NCI-H1092 (cell line): ENCODE data around the gene BPIFB1.

Experiments used
- DNase-seq: peaks from one replicate; lab custom pipeline; 2025; lab: John Stamatoyannopoulos, UW

BPIFB1 gene

DNA sequence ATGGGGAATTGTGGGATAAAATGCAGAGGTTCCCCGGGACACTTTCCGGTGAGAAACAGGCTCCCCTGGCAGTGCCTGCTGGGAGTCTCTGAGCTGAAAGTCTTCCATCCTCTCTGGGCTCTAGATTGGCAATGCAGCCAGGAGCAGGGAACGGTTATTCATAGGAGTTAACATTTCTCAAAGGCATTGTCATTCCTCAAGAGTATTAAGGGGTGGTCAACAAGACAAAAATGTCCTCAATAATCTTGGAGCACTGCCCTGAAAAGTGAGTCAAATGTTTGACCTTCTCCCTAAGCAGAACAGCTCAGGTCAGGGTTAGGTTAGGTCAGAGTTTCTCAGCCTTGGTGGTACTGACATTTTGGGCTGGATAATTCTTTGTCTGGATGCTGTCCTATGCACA, 13.2 kb downstream of the BPIFB1 start:
- DNase-seq = no peak

DNA sequence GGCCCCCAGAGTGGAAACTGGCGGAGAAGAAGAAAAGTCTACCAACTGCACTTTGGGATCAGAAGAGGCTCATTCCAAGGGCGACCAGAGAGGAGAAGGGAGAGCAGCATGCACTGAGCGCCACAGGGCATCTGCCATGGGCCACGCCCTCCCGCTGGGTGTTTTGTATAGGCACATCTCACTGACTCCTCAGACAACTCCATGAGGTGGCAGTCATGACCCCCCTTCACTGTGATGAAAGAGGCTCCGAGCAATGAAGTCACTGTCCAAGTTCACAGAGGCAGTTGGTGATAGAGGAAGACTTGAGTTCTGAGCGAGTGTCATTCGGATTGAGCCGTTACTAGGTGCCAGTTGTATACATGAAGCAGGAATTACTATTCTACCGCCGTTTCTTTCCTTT, 15.4 kb downstream of the BPIFB1 start:
- no peak for DNase-seq

DNA sequence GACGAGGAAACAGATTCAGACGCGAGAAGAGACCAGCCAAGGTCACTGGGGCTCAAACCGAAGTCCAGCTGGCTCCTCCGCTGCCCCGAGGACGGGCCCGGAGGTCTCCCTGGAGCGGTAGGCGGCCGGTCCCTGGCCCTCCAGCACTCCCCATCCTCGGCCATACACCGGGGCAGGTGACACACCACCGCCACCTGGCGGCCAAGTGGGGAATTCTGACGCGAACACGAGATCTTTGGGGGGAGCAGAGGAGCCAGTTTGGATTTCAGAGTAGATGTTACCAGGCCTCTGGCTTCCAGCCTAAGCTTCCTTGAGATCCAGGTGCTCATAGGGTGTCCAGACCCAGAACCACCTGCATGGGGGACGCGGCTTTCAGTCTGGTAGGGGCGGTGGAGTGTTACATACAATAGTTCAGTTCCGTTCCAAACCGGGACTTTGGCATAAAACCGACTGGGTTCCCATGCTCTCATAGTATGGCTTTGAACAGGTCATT, 16.1 kb downstream of the BPIFB1 start:
- DNase-seq = peak; percentile 40

DNA sequence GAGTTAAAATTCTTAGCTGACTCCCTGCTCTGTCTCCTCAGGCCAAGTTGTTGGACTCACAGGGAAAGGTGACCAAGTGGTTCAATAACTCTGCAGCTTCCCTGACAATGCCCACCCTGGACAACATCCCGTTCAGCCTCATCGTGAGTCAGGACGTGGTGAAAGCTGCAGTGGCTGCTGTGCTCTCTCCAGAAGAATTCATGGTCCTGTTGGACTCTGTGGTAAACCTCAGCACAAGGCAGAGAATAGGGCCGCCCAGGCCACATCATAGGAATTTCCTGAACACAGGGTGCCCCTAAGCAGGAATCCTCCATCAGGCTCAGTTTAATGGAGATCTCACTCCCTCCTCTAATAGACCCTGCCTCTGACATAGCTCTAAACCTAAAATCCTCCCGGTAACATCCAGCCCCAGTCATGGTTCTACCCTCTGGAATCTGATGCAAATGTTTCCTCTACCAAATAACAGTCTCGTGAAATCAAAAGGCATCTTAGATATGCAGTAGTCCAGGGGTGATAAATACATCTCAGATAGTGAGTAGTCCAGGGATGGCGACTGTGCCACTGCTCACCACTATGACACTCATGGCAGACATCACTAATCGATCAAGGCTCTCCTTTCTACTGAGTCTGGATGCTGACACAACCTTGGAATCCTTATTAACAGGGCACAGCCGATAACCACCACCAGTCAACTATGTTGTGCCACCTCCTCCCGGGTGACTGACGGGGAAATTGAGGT, 18.3 kb downstream of the BPIFB1 start:
- no peak for DNase-seq

DNA sequence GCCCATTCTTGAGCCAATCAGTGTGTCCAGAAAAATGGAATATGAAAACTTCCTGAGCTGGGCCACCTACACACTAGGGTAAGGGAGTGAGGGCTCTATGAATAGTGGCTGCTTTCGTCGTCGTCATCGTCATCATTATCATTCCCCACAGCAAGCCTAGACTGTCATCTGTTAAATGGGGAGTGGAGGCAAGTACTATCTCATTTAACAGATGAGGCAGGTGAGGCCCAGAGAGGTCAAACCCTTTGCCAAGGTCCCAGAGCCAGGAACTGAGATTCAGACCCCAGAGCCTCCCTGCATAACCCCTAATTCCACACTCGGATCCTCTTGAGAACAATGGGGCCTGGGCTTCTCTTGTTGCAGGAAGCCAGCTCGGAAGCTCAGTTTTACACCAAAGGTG, 20.6 kb downstream of the BPIFB1 start:
- DNase-seq = no peak

DNA sequence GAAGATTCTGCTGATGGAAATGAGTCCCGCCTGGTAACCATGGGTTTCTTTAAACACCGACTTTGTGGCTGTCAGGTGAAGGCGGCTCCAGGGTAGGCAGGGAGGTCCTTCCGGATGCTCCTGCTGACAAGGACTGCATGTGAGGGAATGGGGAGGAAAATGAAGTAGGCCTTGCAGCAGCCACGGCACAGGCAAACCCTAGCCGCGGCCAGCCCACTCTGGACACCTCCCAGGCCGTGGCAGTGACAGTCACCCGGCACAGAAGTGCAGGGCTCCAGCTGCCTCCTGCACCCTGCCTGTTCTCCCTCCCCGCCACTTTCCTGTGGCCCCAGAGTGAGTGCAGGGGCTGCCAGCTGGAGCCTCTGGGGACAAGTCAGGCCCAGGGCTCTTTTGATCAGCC, 21.0 kb downstream of the BPIFB1 start:
- DNase-seq = no peak

DNA sequence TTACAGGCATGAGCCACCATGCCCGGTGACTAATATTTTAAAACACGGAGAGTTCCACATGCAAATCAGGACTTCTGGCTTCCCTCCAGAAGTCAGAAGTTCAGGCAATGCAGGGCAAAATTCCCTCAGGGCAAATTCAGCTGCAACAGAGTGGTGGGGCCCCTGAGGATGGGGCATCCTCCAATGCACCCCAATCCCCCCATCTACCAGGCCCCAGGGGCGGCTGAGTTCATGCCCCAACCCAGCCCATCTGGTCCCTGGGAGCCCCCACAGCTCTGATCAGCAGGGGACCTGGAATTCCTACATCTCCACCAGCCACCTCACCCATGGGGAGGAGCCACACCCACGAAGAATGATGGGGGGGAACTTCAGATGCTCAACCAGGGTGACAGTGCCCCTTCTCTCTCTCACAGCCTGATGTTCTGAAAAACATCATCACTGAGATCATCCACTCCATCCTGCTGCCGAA, 22.6 kb downstream of the BPIFB1 start:
- no peak for DNase-seq

DNA sequence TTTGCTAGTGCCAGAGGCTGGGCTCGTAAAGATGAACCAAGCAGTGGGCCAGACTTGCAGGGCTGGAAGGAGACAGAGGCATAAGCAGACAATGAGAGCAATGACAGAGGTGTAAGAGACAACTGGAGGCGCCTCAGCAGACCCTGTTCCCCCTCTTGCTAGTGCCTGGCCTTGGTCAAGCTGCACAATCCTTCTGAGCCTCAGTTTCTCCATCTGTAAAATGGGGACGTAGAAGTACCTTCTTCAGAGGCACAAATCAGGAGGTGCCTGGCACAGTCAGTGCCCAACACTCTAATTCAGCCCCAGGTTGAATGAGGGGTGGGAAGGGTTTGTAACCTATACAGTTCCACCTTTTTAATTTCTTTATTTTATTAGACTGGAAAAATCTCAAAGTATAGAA, 23.2 kb downstream of the BPIFB1 start:
- no peak for DNase-seq

DNA sequence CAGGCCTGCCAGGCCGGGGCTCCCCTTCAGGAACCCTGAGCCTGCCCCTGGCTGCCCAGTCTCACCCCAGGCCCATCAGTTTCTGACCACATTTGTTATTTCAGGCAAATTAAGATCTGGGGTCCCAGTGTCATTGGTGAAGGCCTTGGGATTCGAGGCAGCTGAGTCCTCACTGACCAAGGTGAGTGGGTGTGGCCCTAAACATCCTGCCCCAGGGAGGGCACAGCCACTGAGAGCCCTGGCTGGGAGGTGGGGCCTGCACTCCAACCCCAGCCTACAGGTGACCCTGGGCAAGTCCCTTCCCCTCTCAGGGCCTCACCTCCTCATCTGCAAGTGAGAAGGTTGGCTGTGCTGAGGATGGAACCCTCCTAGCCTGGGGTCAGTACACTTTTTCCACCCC, 23.8 kb downstream of the BPIFB1 start:
- DNase-seq = no peak

DNA sequence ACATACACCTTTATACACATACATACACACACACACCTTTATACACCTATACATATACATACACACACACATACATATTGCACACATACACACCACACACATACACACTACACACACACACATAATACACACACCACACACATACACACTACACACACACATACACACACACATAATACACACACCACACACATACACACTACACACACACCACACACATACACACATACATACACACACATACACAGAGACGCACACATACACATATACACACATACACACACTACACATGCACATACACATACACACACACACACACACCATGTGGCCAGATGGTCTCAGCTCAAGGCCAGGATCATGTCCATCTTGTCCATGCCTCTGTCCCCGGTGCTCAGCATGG, 25.7 kb downstream of the BPIFB1 start:
- no peak for DNase-seq

DNA sequence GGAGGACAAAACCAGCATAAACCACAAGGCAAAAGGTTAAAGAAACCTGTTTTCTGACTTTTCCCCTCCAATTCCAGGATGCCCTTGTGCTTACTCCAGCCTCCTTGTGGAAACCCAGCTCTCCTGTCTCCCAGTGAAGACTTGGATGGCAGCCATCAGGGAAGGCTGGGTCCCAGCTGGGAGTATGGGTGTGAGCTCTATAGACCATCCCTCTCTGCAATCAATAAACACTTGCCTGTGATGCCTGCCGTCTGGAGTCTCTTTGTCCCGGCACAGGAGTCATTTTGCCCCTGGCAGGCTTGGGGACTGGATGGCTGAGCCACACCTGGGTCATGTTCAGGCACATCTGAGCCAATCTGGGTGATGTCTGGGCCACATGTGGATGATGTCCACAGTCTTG, 26.6 kb downstream of the BPIFB1 start:
- no peak for DNase-seq

DNA sequence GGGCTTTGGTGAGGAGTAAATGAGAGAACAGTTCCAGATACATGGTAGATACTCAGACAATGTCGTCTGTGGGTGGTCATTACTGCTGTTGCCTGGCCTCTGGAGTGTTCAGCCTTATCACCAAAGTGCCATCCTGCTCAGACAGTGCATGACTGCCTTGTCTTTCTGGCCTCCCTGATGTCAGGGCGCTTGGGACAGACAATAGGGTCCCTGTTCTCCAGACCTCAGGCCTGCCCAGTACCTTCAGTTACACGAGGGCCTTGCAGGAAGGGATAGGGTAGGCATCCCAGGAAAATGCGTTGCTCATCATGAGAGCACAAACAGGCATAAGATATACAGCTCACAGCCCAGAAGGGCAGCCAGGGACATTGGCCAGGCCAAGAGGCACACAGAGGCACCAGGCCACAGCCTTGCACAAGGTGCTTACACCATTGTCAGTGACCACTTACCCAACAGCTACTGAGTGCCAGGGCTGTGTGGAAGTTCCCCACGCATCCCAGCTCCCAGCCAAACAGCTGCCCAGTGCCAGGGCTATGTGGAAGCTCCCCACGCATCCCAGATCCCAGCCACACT, 27.4 kb downstream of the BPIFB1 start:
- no peak for DNase-seq

DNA sequence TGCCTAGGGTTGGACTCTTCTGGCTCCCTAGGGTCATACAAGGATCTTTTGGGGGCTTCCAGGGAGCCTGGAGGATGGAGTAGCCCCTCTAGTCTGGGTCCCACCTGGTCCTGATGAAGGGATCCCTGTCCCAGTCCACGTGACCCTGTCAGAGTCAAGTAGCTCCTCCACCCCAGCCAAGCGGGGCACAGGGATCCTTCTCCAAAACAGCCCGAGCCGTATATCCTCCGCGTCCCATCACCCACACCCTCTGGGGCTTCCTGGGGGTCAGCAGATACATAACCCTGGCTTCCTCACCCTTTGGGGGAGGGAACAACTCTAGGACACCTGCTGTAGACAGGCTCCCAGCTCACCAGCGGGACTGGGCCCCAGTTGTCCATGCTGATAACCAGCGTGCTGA, 28.0 kb downstream of the BPIFB1 start:
- no peak for DNase-seq

DNA sequence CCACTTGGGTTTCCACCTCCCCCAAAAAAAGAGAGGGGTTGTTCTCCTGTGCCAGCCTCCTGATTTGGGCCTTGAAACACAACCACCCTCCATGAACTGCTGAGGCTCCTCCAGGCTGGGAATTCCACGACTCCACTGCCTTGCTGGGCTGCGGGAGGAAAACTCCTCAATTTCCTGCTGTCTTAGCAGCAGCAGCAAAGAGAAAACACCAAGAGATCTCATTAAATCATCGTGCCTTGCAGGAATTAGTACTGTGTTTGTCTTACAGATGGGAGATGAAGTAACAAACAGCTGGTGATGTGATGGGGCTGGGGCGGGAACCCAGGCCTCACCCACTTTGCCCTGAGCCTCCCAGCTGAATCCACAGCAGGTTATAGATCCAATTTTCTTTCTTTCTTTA, 29.0 kb downstream of the BPIFB1 start:
- DNase-seq = no peak

DNA sequence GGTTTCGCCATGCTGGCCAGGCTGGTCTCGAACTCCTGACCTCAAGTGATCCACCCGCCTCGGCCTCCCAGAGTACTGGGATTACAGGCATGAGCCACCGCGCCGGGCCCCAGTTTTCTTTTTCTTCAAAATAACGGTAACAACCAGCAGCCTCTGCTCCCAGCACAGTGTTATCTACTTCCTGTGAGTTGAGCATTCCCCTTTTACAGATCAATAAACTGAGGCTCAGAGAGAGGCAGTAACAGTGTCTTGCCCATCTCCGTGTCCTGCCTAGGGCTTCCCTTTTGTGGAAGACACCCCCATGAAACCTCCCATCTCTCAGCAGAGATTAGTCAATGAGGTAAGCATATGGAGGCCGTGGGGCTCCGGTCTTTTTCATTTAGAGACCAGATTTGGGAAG, 29.6 kb downstream of the BPIFB1 start:
- DNase-seq = no peak

DNA sequence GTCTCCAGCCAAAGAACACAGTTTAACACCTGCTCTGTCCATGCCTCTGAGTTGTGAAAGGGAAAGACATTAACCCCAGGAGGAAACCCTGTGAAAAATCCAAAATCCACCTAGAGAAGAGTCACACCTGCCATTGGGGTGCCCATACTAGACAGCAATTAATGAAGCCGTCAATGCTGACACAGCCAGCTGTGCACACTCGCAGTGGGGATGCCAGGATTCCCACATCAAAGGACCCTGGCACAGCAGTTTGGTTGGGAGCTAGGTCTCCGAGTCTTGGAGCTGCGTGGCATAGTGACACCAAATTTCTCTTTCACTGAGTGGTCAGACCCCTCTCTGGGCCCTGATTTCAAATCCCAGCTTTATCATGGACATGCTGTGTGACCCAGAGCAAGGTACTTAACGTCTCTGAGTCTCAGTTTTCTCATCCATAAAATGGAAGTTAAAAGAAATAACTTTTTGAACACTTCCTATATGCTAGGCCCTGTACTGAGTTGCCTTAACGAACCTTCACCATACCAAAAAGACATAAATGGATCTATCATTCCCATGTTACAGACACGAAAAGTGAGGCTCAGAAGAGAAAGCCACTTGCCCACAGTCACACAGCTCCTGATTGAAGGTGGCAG, 30.8 kb downstream of the BPIFB1 start:
- DNase-seq = no peak

DNA sequence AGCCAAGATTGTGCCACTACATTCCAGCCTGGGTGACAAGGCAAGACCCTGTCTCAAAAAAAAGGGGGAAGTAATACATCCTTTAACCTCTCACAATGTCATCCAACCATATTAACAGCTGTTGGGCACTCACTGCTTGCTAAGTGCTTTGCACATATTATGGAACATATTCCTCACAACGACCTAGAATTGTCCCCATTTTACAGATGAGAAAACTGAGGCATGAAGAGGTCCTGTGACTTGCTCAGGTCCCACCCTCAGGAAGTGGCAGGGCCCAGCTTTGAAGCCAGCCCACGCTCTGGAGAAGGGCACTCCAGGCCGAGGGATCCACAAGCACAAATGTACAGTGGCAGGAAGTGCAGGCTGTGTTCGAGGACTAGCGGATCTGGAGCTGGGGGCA, 33.3 kb downstream of the BPIFB1 start:
- no peak for DNase-seq

DNA sequence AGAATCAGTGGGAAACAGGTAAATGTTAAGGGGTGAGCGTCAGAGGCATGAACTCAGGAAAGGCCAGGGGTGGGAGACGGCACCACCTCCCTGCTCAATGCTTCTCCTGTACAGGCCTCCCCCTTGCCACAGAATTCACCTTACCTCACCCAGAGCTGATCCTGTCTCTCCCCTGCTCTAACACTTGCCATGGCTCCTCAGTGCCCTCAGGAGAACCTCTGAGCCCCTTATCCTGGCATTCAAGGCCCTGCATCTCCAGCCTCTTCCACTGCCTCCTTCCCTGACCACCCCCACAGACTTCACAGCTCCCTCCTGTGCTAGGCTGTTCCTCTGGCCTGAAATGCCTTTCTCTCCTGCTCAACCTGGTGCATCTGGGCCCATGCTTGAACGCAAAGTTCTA, 33.9 kb downstream of the BPIFB1 start:
- no peak for DNase-seq

DNA sequence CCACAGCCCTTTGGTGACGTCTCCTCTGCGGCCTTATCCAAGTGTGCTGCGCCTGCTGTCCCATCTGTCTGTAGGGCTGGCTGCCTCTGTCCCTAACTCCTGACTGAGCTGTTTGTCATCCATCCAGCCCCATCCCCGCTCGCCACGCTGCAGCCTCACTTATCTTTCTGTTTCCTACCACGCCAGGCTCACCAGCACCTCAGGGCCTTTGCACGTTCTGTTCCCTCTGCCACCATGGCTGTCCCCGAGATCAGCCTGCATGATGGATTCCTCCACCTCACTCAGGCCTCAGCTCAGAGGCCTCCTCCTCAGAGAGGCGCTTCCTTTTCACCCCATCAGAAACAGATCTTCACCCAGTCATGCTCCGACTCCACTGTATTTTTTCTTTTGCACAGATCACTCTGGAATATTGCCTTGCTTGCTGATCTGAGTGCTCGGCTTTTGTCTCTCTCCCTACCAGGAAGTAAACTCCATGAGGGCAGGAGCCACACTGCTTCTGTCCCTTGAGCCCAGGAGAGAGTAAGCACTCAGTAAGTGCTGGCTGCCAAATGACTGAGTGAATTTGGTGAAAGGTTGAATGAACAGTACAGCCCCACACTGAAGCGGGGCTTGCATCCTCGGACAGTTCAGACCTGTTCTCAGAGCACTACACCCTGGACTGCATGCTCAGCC, 34.5 kb downstream of the BPIFB1 start:
- no peak for DNase-seq

DNA sequence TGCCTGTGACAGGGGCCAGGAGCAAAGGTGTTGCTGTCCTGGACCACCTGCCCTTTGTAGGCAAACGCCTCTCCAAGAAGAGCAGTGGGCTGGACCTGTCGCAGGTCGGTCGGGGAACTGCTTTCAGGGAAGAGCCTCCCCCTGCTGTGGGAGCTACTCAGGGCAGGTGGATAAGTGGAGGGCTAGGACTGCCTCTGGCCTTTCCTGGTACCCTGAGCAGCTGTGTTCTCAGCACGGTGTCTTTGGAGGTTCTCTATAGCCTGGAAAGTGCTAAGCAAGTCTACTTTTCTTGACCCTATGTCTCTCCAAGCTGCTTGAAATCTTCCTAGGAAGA, 35.0 kb downstream of the BPIFB1 start:
- no peak for DNase-seq

DNA sequence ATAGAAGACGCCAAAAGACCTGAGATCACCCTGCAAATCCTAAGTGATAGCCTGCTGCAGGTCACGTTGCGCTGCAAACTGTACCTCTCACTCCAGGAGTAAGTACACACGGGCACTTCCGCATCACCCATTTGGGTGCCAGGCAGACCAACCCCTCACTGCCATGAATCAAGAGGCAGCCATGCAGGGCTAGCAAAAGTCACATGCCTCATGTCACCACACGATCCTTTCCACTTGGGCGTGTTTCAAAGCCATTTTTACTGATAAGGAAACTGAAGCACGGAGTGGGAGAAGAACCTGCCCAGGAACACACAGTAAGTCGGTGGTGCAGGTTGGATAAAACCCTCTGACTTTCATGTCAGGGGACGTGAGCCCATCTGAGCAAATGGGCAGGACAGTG, 37.0 kb downstream of the BPIFB1 start:
- DNase-seq = no peak

DNA sequence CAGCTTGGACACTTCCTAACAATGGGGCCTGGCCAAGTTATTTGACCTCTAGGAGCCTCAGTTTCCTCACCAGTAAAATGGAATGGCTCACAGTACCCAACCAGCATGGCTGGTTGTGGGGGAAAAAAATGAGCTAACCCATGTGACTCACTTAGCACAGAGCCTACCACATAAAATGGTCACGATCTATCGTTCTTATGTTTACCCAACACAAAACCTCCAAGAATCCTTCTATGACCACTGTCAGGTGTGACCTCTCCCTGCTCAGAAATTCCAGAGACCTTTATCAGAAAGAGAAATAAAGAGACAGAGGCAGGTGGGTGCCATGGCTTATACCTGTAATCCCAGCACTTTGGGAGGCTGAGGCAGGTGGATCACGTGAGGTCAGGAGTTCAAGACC, 39.4 kb downstream of the BPIFB1 start:
- DNase-seq = no peak

DNA sequence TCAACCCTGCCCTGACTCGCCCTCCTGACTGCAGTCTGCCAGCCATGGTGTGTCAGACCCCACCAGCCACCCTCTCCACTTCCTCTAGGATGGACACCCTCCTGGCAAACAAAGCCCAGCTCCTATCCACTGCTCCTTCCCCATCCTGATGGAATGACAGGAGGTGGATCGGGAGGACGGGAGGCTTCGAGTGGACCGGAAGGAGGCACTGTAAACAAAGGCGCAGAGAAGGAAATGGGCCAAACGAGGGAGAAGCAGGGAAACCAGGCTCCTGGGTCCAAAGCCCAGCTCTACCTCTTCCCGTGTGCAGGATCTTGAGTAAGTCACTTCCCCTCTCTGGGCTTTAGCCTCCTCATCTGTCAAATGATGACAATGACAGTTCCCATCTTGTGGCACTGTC, 40.2 kb downstream of the BPIFB1 start:
- no peak for DNase-seq
